ENCODE data around the gene CHD9. TPM values are rescaled to one million over a fixed set of nuclear protein-coding genes. Genes with fewer than 3 reads are reported as not detected.
"Not testable (repeated sequence)": the region's sequence is repeated elsewhere in the genome, so short reads cannot be mapped to it uniquely, and the experiment has no call there.

Gene CHD9
- total RNA-seq, 1 experiment from 2014 or later = 18.9 TPM

- H3K4me2 ChIP-seq (ENCODE audit: low read length); H3K79me2 ChIP-seq (ENCODE audit: insufficient read depth, low read length); H2AFZ ChIP-seq (ENCODE audit: low read depth, low read length, poor library complexity, severe bottlenecking); CTCF ChIA-PET; H4K20me1 ChIP-seq (ENCODE audit: insufficient read depth); H3K9ac ChIP-seq (ENCODE audit: low read length); H3K4me1 ChIP-seq (ENCODE audit: control insufficient read depth in 1 of 2, insufficient read depth in 2 of 2, low read length in 2 of 2); BruUV-seq (replicated peaks); H3K4me3 ChIP-seq (replicated peaks in 1 of 2; ENCODE audit: low read depth in 1 of 2, low read length in 2 of 2); H3K9me2 ChIP-seq (ENCODE audit: insufficient read depth); intact Hi-C loops (cut with micrococcal nuclease); DNase-seq (ENCODE audit: low read depth, low spot score); H3K27me3 ChIP-seq (ENCODE audit: insufficient read depth, low read length); H3K27ac ChIP-seq (ENCODE audit: low read depth, low read length); H3K9me3 ChIP-seq (ENCODE audit: control insufficient read depth in 1 of 2, insufficient read depth in 1 of 2, low read depth in 1 of 2, low read length in 2 of 2); ATAC-seq; RAD21 ChIA-PET (ENCODE audit: low non-redundant PET in 1 of 2, low total read pairs in 2 of 2, uncharacterized antibody in 2 of 2, unreplicated experiment in 2 of 2); POLR2A ChIA-PET: not testable (repeated sequence)
- H3K36me3 ChIP-seq (ENCODE audit: control insufficient read depth in 1 of 2, insufficient read depth in 2 of 2, low read length in 2 of 2) = peaks cover 4 to 15% of the 10 kb centered on the region in 2 experiments; a peak in 2 of 4 replicates
These were observed 223.7 kb downstream of the CHD9 start for GRCh38 chr16:53278498-53278897.

DNA sequence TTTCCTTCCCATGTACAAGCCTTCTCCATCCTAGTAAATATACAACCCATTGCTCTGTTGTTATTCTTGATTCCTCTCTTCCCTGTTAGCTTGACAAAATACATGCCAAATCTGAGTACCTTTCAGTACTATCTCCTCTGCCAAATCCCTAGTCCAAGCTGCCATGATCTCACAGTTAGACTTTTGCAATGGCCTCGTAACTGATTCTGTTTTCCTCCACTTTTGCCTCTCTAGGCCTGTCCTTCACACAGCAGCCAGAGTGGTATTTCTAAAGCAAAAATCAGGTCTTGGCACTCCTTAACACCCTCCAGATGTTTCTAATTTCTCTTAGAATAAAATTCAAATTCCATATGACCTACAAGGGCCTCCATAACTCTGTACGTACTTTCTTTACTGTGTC, 226.5 kb downstream of the CHD9 start:
- intact Hi-C loops (cut with micrococcal nuclease) = loop anchor here (10.0 kb wide), 1 partner anchor 306 kb away; no protein-coding TSS in a partner anchor
- no peaks in the 10 kb centered on the region for H3K4me1 ChIP-seq (ENCODE audit: control insufficient read depth in 1 of 2, insufficient read depth in 2 of 2, low read length in 2 of 2)
- no peaks in the 10 kb centered on the region for H3K9me2 ChIP-seq (ENCODE audit: insufficient read depth)
- POLR2A ChIA-PET = no interaction called here
- no peak for ATAC-seq
- no peaks in the 10 kb centered on the region for H3K79me2 ChIP-seq (ENCODE audit: insufficient read depth, low read length)
- H3K27me3 ChIP-seq (ENCODE audit: insufficient read depth, low read length) = no peaks in the 10 kb centered on the region
- RAD21 ChIA-PET (ENCODE audit: low non-redundant PET in 1 of 2, low total read pairs in 2 of 2, uncharacterized antibody in 2 of 2, unreplicated experiment in 2 of 2) = no interaction called here
- peaks cover 2 to 9% of the 10 kb centered on the region in 2 experiments; a peak in 2 of 4 replicates for H3K36me3 ChIP-seq (ENCODE audit: control insufficient read depth in 1 of 2, insufficient read depth in 2 of 2, low read length in 2 of 2)
- no TSS peak for BruUV-seq (replicated peaks)
- no peak overlapping the region for H3K9ac ChIP-seq (ENCODE audit: low read length)
- no peaks in the 10 kb centered on the region for H3K9me3 ChIP-seq (ENCODE audit: control insufficient read depth in 1 of 2, insufficient read depth in 1 of 2, low read depth in 1 of 2, low read length in 2 of 2)
- TF ChIP-seq YY1 (IDR thresholded peaks at IDR 0.05; ENCODE audit: extremely low read depth, insufficient replicate concordance, low read depth, low read length) (no peak), ELF1 (IDR thresholded peaks at IDR 0.05; ENCODE audit: borderline replicate concordance, low read depth) (no peak), ZNF274 (IDR thresholded peaks at IDR 0.05; ENCODE audit: low read depth, low read length) (no peak), CTCF (IDR thresholded peaks at IDR 0.05 in 2 of 3, conservative IDR thresholded peaks at IDR 0.05 in 1 of 3; ENCODE audit: borderline replicate concordance in 1 of 3, insufficient read depth in 1 of 3, low read depth in 2 of 3, low read length in 2 of 3) (no peak), SIN3A (IDR thresholded peaks at IDR 0.05; ENCODE audit: low read depth) (no peak), POLR2AphosphoS5 (IDR thresholded peaks at IDR 0.05; ENCODE audit: low read depth, low read length) (no peak), ZFX (IDR thresholded peaks at IDR 0.05) (no peak), FOSL1 (IDR thresholded peaks at IDR 0.05; ENCODE audit: low read depth) (no peak), POLR2A (IDR thresholded peaks at IDR 0.05; ENCODE audit: borderline replicate concordance, extremely low read depth, insufficient read depth, insufficient read length) (no peak), SRF (IDR thresholded peaks at IDR 0.05; ENCODE audit: low read depth) (no peak), JUND (IDR thresholded peaks at IDR 0.05) (no peak), TCF7L2 (IDR thresholded peaks at IDR 0.05; ENCODE audit: borderline replicate concordance, extremely low read depth, insufficient read depth, insufficient read length) (no peak), EZH2phosphoT487 (IDR thresholded peaks at IDR 0.05; ENCODE audit: borderline replicate concordance) (no peak), ATF3 (IDR thresholded peaks at IDR 0.05) (no peak)
- TF ChIP-seq, protein P1, sequence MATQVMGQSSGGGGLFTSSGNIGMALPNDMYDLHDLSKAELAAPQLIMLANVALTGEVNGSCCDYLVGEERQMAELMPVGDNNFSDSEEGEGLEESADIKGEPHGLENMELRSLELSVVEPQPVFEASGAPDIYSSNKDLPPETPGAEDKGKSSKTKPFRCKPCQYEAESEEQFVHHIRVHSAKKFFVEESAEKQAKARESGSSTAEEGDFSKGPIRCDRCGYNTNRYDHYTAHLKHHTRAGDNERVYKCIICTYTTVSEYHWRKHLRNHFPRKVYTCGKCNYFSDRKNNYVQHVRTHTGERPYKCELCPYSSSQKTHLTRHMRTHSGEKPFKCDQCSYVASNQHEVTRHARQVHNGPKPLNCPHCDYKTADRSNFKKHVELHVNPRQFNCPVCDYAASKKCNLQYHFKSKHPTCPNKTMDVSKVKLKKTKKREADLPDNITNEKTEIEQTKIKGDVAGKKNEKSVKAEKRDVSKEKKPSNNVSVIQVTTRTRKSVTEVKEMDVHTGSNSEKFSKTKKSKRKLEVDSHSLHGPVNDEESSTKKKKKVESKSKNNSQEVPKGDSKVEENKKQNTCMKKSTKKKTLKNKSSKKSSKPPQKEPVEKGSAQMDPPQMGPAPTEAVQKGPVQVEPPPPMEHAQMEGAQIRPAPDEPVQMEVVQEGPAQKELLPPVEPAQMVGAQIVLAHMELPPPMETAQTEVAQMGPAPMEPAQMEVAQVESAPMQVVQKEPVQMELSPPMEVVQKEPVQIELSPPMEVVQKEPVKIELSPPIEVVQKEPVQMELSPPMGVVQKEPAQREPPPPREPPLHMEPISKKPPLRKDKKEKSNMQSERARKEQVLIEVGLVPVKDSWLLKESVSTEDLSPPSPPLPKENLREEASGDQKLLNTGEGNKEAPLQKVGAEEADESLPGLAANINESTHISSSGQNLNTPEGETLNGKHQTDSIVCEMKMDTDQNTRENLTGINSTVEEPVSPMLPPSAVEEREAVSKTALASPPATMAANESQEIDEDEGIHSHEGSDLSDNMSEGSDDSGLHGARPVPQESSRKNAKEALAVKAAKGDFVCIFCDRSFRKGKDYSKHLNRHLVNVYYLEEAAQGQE (IDR thresholded peaks at IDR 0.05; ENCODE audit: low read depth) = no peak
- TF ChIP-seq, protein P2, sequence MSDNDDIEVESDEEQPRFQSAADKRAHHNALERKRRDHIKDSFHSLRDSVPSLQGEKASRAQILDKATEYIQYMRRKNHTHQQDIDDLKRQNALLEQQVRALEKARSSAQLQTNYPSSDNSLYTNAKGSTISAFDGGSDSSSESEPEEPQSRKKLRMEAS (IDR thresholded peaks at IDR 0.05) = no peak
- CTCF ChIA-PET = interaction anchor here (1.3 kb wide), 1 partner anchor 8 kb away, joined by 4 read pairs; no protein-coding TSS in a partner anchor
- no peak overlapping the region for H3K4me2 ChIP-seq (ENCODE audit: low read length)
- DNase-seq (ENCODE audit: low read depth, low spot score) = no peak
- H3K27ac ChIP-seq (ENCODE audit: low read depth, low read length) = no peak overlapping the region
- H2AFZ ChIP-seq (ENCODE audit: low read depth, low read length, poor library complexity, severe bottlenecking) = no peak overlapping the region
- no peak overlapping the region for H3K4me3 ChIP-seq (replicated peaks in 1 of 2; ENCODE audit: low read depth in 1 of 2, low read length in 2 of 2)
- no peaks in the 10 kb centered on the region for H4K20me1 ChIP-seq (ENCODE audit: insufficient read depth)

Measured in HCT116 (cell line).